GM21717 (cell line): ENCODE measurements around the gene OPRL1.
"Not testable (repeated sequence)": the region's sequence is repeated elsewhere in the genome, so short reads cannot be mapped to it uniquely, and the experiment has no call there.

Source experiments
- ATAC-seq: cut with Tn5 transposase; IDR thresholded peaks from one replicate; pipeline ENCODE4 v1.9.1; 2021; ENCODE audit warnings: mild to moderate bottlenecking, moderate library complexity; ENCODE audit not compliant: unreplicated experiment

OPRL1 gene

DNA sequence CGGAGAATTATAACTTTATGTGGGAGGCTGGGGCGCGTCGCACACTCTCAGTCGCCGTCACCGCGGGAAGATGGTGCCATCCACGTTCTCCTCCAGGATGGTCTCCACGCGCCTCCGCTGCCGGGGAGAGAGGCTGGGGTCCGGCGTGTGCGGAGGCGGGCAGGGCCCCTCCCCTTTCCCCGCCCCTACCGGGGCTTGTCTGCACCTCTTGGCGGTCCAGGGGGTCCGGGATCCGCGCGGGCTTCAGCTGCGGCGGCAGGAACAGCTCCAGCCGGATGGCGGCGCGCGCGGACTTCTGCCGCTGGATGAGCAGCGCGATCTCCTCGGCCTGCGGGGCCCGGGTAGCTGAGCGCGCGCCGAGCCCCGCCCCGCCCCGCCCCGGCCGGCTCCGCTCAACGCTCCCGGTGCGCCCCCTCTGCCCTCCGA lies 3.5 kb downstream of the OPRL1 start:
- no peak for ATAC-seq

DNA sequence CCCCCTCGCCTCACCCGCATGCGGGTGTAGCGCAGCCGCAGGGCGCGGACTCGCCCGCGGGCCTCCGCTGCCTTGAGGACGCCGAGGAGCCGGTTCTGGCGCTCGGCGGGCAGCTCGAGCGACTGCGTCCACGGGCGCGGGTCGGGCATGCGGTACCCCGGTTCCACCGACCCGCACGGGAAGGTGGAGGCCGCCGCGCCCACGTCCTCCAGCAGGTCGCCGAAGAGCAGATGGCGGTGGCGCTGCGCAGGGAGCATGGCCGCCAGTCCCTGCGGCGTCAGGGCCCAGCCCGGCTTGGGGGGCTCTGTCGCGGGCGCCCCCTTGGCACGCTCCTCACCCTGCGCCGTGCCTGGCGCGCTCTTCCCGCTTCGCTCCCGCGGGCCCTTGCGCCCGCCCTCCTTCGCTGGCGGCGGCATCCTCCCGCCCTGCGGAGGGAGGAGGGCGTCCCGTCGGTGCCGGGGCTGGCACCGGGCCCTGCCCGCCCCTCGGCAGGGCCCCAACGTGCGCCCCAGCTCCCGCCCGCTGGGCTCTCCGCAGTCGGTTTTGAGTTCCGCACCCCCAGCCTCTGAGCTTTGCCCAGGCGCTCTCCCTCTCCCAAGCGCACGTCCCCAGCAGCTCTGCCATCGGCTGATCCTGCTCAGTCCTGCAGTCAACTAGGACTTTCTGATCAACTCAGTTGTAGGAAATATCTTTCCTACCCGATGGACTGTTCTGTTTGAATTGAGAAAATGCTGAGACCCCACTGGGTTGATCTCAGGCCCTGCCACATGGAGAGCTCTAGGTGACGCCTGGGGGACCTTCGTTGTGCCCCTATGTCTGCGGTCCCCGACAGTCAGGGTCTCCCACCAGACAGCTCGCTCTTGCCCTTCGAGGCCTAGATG lies 4.2 kb downstream of the OPRL1 start, which contains the start of gene LKAAEAR1:
Gene LKAAEAR1, minus strand, starts transcription at position 595 of the 881 bp plus-strand sequence. Its CDS starts 179 bp downstream, at position 416.
- ATAC-seq: no peak

DNA sequence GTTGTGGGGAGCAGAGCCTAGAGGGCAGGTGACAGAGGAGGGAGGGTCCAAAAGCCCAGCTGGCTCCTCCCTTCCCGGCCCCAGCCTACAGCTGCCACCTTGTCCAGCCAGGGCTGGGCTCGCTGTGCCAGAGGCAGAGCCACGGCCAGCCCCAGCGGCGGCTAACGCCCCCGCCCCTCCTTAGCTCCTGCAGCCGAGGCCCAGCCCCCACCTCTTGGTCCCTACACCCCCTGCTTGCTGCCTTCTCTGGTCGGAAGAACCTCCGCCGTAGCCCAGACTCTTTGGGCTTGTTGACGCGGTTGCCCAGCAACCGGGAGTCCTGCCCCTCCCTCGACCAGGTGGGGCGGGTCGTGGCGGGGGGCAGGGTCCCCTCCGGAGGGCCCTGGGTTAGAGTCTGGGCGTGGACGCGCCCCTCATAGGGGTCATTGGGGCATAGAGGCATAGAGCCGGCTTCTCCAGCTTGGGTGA lies 4.8 kb downstream of the OPRL1 start:
- ATAC-seq: no peak

DNA sequence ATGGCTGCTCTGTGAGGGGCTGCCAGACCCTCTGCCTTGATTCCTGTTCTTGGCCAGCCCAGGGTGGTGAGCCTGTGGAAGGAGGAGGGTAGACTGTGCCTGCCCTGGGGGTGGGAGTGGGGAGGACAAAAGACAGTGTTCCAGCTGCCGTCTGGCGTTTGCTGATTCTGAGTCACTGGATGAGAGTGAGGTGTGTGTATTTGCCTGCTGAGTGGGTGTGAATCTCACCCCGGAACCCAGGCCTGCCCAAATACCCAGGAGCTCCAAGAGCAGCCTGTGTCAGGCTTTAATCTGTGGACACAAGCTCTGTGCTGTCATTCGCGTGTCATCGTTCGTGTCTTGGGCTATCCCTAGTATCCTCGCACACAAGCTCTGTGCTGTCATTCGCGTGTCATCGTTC lies 6.9 kb downstream of the OPRL1 start:
- ATAC-seq: no peak

DNA sequence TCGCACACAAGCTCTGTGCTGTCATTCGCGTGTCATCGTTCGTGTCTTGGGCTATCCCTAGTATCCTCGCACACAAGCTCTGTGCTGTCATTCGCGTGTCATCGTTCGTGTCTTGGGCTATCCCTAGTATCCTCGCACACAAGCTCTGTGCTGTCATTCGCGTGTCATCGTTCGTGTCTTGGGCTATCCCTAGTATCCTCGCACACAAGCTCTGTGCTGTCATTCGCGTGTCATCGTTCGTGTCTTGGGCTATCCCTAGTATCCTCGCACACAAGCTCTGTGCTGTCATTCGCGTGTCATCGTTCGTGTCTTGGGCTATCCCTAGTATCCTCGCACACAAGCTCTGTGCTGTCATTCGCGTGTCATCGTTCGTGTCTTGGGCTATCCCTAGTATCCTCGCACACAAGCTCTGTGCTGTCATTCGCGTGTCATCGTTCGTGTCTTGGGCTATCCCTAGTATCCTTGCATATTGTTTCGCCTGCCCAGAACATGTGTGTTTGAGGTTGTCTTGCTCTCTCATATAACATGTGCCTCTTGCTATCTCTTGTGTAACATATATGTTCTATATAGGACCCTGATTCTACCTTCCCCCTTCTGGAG lies 7.4 kb downstream of the OPRL1 start:
- ATAC-seq: not testable (repeated sequence)

DNA sequence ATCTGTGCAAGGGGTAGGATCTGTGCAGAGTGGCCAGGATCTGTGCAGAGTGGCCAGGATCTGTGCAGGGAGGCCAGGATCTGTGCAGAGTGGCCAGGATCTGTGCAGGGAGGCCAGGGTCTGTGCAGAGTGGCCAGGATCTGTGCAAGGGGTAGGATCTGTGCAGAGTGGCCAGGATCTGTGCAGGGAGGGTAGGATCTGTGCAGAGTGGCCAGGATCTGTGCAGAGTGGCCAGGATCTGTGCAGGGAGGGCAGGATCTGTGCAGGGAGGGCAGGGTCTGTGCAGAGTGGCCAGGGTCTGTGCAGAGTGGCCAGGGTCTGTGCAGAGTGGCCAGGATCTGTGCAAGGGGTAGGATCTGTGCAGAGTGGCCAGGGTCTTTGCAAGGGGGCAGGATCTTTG lies 8.7 kb downstream of the OPRL1 start:
- not testable (repeated sequence) for ATAC-seq

DNA sequence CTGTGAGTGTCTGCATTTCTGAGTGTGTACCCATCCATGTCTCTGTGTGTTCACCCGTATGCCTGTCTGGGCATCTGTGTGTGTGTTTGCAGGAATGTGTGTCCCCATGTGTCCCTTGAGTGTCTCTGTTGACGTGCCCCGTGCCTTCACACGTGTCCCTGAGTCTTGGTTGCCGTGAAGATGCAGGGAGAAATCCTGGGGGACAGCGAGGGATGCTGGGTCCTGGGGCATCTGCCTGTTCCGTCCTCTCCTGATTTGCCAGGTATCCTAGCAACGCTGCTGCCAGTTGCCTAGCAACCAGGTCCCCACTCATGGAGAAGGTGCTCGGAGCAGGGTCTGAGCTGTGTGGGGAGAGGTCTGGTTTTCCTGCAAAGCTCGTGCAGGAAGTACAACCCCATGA lies 10.3 kb downstream of the OPRL1 start:
- no peak for ATAC-seq

DNA sequence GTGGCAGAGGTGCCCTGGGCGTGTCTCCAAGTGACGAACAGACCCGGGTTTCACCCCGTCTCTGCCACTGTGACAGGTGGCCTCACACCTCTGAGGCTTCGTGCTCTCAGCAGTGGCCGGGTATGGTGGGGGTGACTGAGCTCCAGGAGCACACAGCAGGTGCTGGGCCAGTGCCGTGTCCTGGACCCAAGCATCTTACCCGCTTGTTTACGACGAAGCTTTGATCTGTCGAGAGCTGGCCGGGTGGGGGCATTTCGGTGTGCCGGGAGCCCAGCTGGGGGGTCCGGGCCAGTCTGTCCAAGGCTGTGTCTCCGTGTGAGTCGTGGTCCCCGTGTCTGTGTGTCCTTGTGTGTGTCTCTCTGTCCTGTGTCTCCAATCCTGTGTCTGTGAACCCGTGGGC lies 11.5 kb downstream of the OPRL1 start:
- ATAC-seq: no peak

DNA sequence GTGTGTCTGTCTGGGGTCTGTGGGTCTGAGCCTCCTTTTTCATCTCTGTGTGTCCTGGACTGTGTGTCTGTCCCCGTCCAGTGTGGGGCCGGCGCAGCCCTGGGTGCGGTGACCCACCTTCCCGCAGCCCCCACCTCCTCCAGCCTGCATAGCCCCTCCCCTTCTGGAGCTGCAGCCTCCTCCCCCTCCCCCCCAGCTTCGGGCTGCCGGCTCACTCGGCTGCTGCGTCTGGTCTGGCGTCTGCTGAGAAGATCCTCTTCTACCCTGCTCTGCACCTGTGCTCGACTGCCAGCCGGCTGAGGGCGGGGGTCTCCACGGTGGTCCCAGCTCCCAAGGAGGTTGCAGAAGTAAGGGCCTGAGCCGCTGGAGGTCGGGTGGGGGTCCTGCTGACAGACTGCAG lies 11.9 kb downstream of the OPRL1 start:
- no peak for ATAC-seq

DNA sequence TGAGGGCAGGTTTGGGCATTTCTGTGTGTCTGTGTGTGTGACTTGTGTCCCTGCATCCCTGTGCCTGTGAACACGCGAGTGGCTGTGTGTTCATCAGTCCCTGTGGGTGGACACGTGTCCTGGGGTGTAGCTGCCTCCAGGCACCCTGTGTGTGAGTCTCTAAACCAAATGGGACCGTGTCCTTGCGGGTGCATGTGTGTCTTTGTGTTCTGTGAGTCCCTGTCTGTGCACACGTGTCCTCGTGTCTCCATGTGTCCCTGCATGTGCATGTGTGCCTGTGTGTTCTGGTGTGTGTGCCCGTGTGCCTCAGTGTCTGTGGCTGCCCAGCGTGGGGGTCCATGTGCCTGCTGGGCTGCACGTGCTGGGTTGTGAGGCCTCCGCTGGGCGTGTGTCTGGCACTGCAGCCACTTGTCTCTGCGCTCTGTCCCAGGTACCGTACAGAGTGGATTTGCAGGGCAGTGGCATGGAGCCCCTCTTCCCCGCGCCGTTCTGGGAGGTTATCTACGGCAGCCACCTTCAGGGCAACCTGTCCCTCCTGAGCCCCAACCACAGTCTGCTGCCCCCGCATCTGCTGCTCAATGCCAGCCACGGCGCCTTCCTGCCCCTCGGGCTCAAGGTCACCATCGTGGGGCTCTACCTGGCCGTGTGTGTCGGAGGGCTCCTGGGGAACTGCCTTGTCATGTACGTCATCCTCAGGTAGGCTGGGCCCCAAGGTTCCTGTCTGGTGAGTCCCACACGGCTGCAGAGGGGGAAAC lies 12.6 kb downstream of the OPRL1 start:
- ATAC-seq: no peak

DNA sequence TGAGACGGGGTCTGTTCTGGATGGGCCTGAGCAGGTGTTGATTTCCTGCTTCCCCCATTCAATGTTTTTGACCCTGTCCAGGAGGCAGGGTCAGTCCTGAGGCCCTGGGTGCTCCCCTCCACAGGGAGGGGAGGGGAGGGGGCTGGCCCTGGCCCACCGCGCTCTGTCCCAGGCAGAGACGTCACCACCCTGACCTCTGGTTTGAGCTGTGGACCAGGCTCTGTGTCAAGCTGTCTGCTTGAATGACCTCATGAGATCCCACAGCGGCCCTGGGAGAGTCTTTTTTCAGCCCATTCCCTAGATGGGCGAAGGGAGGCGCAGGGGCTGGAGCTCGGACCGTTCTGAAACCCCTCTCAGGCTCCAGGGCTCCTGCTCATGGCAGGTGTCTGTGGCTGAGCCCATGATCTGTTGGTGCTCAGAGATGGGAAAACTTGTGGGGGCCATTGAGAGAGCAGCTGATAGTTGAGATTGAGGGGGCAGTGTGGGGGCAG lies 13.2 kb downstream of the OPRL1 start:
- no peak for ATAC-seq

DNA sequence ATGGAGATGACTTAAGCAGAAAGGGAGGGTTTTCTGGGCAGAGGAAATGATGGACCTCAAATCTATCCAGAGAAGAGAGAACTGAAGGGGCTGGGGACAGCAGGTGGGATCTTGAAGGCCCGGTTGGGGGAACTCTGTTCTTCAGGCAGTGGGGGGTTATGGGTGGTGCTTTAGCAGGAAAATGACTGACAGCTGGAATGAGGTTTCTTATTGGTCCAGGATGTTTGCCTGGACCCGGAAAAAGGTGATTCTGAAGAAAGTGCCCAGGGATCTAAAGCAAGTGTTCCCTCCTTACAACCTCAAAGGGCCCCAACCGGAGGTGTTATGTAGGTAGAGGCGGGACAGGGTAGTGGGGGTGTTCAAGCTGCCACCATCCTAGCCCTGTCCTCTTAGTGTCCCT lies 15.6 kb downstream of the OPRL1 start:
- no peak for ATAC-seq

DNA sequence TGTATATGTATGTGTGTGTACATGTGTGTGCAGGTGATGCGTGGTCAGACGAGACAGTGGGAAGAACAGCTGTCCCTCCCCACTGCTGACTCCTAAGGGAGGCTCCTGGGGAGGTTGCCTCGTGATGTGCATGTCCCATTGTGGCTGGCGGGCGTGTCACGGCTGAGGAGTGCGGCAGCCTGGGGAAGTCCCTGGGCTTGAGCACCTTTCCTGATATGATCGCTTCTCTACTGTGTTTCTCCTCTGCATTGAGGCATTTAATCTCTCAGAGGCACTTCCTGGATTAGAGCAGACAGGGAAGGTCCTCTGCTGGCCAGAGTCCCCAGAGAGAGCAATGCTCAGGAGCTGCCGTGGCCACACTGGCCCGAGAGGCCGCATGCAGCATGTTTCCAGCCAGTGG lies 16.0 kb downstream of the OPRL1 start:
- ATAC-seq: no peak

DNA sequence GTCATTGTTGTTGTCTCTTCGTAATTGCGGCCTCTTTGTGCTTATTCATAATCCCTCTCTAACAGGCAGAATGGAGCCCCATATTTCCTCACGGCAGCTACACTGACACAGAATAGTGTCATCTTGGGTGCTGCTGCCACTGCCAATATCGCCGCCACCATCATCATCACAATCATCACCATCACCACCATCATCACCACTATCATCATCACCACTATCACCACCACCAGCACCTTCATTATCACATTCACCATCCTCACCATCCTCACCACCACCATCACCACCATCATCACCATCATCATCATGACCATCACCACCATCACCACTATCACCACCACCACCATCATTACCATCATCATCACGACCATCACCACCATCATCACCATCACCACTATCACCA lies 16.7 kb downstream of the OPRL1 start:
- no peak for ATAC-seq

DNA sequence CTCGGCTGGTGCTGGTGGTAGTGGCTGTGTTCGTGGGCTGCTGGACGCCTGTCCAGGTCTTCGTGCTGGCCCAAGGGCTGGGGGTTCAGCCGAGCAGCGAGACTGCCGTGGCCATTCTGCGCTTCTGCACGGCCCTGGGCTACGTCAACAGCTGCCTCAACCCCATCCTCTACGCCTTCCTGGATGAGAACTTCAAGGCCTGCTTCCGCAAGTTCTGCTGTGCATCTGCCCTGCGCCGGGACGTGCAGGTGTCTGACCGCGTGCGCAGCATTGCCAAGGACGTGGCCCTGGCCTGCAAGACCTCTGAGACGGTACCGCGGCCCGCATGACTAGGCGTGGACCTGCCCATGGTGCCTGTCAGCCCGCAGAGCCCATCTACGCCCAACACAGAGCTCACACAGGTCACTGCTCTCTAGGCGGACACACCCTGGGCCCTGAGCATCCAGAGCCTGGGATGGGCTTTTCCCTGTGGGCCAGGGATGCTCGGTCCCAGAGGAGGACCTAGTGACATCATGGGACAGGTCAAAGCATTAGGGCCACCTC lies 18.7 kb downstream of the OPRL1 start:
- ATAC-seq: no peak

DNA sequence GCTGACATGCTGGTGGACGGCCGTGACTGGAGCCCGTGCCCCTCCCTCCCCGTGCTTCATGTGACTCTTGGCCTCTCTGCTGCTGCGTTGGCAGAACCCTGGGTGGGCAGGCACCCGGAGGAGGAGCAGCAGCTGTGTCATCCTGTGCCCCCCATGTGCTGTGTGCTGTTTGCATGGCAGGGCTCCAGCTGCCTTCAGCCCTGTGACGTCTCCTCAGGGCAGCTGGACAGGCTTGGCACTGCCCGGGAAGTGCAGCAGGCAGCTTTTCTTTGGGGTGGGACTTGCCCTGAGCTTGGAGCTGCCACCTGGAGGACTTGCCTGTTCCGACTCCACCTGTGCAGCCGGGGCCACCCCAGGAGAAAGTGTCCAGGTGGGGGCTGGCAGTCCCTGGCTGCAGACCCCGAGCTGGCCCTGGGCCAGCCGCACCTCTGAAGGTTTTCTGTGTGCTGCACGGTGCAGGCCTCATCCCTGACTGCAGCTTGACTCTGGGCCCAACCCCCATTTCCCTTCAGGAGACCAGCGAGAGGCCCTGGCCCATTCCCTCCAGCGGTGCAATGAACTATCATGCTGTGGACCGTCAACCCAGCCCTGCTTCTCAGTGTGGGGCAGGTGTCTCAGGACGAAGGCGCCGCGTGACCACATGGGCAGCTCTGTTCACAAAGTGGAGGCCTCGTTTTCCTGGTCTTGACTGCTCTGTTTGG lies 19.4 kb downstream of the OPRL1 start:
- no peak for ATAC-seq

DNA sequence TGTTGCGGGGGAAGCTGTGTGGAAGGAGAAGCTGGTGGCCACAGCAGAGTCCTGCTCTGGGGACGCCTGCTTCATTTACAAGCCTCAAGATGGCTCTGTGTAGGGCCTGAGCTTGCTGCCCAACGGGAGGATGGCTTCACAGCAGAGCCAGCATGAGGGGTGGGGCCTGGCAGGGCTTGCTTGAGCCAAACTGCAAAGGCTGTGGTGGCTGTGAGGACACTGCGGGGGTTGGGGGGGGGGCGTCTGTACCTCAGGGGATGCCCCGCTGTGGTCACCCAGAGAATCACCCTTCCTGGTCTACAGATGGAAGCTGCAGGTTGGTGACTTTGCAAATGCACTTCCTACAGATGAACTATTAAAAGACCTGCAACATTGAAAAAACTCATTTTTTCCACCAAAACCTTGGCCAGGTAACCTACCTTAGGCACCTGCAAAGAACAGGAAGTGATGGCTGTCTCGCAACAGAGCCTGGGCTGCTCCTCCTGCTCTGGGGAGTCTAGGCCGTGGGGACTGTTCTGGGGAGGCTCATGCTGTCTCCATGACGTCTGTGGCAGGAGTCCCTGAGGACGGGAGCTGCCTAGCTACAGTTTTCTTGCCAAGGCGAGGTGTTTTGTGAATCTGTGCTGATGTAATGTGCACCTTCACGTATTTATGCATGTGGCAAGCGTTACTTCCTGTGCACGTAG lies 20.1 kb downstream of the OPRL1 start:
- ATAC-seq: no peak

DNA sequence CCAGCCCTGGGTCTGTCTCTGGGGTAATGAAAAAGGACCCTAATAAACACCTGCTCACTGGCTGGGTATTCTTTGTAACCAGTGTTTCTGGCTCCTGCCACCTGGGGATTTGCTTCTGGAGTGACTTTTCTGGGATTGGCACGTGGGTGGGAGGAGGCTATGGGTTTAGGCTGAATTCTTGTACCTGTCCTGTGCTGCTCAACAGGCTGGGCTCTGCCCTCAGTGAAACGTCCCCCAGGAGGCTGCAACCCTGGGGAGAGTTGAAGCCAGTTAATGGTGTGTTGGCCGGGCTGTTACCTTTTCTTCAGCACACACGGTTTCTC lies 20.6 kb downstream of the OPRL1 start:
- ATAC-seq: no peak

DNA sequence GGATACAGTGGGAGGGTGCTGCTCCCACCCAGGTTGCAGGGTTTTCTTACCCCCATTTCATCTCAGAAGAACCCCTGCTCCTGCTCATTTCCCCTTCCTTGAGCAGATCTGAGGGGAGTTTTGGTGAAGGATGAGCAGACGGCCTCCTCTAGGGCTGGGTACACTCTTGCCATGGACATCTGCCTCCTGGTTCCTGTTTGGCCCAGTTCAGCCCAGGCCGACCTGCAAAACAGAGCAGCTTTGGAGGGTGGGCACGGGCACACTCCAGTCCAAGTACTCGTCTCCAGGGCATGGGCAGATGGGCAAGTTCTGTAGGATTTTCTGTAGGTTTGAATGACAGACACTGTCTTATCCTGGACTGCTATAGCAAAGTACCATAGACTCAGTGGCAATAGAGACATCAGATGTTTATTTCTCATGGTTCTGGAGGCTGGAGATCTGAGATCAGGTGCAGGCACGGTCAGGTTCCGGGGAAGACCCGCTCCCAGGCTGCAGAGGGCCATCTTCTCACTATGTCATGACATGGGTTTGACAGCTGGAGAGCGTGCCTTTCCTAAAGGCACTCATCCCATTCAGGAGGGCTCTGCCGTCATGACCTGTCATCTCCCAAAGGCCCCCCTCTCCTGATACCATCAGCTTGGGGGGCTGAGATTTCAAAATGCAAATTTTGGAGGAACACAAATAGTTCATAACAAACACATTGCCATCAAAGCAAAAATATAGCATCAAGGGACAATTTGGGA lies 21.2 kb downstream of the OPRL1 start:
- ATAC-seq: no peak
